Thymus (tissue), 14 donors: ENCODE measurements around the gene AHCYL1. TPM values are rescaled to one million over a fixed set of nuclear protein-coding genes. Genes with fewer than 3 reads are reported as not detected.

ENCODE experiments used
- DNase-seq, 9 donors: peaks; one replicate each; pipeline ENCODE4 v3.0.0-alpha.2; 2013; ENCODE audit warnings: low spot score in 9 of 9, low read depth in 6 of 9, missing footprints in 1 of 9
- H3K27ac ChIP-seq, 2 donors: one replicate each; pipeline ENCODE4 v1.5.1; 2013; ENCODE audit warnings: control low read depth in 1 of 2, low read depth in 1 of 2, low read length in 1 of 2, mild to moderate bottlenecking in 1 of 2, moderate library complexity in 1 of 2
- H3K27me3 ChIP-seq, 2 donors: one replicate each; pipeline ENCODE4 v1.5.1; 2013; ENCODE audit warnings: low read length in 1 of 2; ENCODE audit not compliant: control insufficient read depth in 2 of 2, insufficient read depth in 1 of 2
- H3K36me3 ChIP-seq, 2 donors: one replicate each; pipeline ENCODE4 v1.5.1; 2013; ENCODE audit warnings: low read length in 1 of 2, mild to moderate bottlenecking in 1 of 2, moderate library complexity in 1 of 2; ENCODE audit not compliant: control insufficient read depth in 2 of 2, insufficient read depth in 2 of 2
- H3K4me1 ChIP-seq, 2 donors: one replicate each; pipeline ENCODE4 v1.5.1; 2013; ENCODE audit warnings: low read length in 2 of 2; ENCODE audit not compliant: control insufficient read depth in 2 of 2, insufficient read depth in 2 of 2
- H3K4me3 ChIP-seq, 2 donors: one replicate each; pipeline ENCODE4 v1.5.1; 2013; ENCODE audit warnings: low read length in 2 of 2, control low read depth in 1 of 2, mild to moderate bottlenecking in 1 of 2
- H3K9me3 ChIP-seq, 2 donors: one replicate each; pipeline ENCODE4 v1.5.1; 2013; ENCODE audit warnings: low read length in 1 of 2, mild to moderate bottlenecking in 1 of 2; ENCODE audit not compliant: control insufficient read depth in 2 of 2, insufficient read depth in 1 of 2
- WGBS: extraction: QIAGEN DNeasy Blood & Tissue Kit; methylation state at CpG from one replicate; pipeline ENCODE4 v1.1.7; 2013; 5-methylcytosine and 5-hydroxymethylcytosine counted together
- long read RNA-seq, 10 donors: transcript quantifications; one replicate each; lab custom pipeline, GENCODE V29; 2026
- polyA plus RNA-seq: library from polyadenylated mRNA; stranded (reverse); fragments of 200-250 nt; gene quantifications from one replicate; pipeline ENCODE4 v1.2.3, GENCODE V29; 2013
- total RNA-seq: library from RNA; stranded (reverse); fragments of 120-200 nt; gene quantifications from one replicate; pipeline ENCODE4 v1.2.4, GENCODE V29; 2013
- donor health status: healthy.

The AHCYL1 gene
- total RNA-seq: 19.3 TPM
- polyA plus RNA-seq: 33.7 TPM
- long read RNA-seq, donor 1, full-length matches to known transcripts: 1 of 1 reads
- long read RNA-seq, donor 1, partial matches to known transcripts: 0 of 1 reads
- long read RNA-seq, donor 1, other reads (novel, unspliced or antisense): 0 of 1 reads
- long read RNA-seq, donor 2, full-length matches to known transcripts: 33 of 33 reads
- long read RNA-seq, donor 2, partial matches to known transcripts: 0 of 33 reads
- long read RNA-seq, donor 2, other reads (novel, unspliced or antisense): 0 of 33 reads
- long read RNA-seq, donor 3, full-length matches to known transcripts: 12 of 12 reads
- long read RNA-seq, donor 3, partial matches to known transcripts: 0 of 12 reads
- long read RNA-seq, donor 3, other reads (novel, unspliced or antisense): 0 of 12 reads
- long read RNA-seq, donor 4, full-length matches to known transcripts: 3 of 3 reads
- long read RNA-seq, donor 4, partial matches to known transcripts: 0 of 3 reads
- long read RNA-seq, donor 4, other reads (novel, unspliced or antisense): 0 of 3 reads
- long read RNA-seq, donor 5, full-length matches to known transcripts: 15 of 15 reads
- long read RNA-seq, donor 5, partial matches to known transcripts: 0 of 15 reads
- long read RNA-seq, donor 5, other reads (novel, unspliced or antisense): 0 of 15 reads
- long read RNA-seq, donor 6, full-length matches to known transcripts: 13 of 13 reads
- long read RNA-seq, donor 6, partial matches to known transcripts: 0 of 13 reads
- long read RNA-seq, donor 6, other reads (novel, unspliced or antisense): 0 of 13 reads
- long read RNA-seq, donor 7, full-length matches to known transcripts: 9 of 9 reads
- long read RNA-seq, donor 7, partial matches to known transcripts: 0 of 9 reads
- long read RNA-seq, donor 7, other reads (novel, unspliced or antisense): 0 of 9 reads
- long read RNA-seq, donor 8, full-length matches to known transcripts: 4 of 4 reads
- long read RNA-seq, donor 8, partial matches to known transcripts: 0 of 4 reads
- long read RNA-seq, donor 8, other reads (novel, unspliced or antisense): 0 of 4 reads
- long read RNA-seq, donor 9, full-length matches to known transcripts: 8 of 27 reads
- long read RNA-seq, donor 9, partial matches to known transcripts: 19 of 27 reads
- long read RNA-seq, donor 9, other reads (novel, unspliced or antisense): 0 of 27 reads
- long read RNA-seq, donor 10, full-length matches to known transcripts: 8 of 8 reads
- long read RNA-seq, donor 10, partial matches to known transcripts: 0 of 8 reads
- long read RNA-seq, donor 10, other reads (novel, unspliced or antisense): 0 of 8 reads

- Histone ChIP-seq H3K4me3 (peak within 1 kb of the TSS; percentile 71 to 80), H3K36me3 (no peaks in the 10 kb centered on the region), H3K27ac (peak within 1 kb of the TSS; percentile 76 to 91), H3K4me1 (peaks cover 14 to 26% of the 10 kb centered on the region in 2 donors), H3K9me3 (no peaks in the 10 kb centered on the region), H3K27me3 (no peaks in the 10 kb centered on the region)
- peak; percentile 94 to 100 (median 99) for DNase-seq
- WGBS: under 1% methylated on average over 79 of the region's 79 CpGs
These were observed at the start of gene AHCYL1 for GRCh38 chr1:109984456-109985246. Gene AHCYL1, plus strand, starts transcription at chr1:109984765. Its CDS starts 288 bp downstream, at chr1:109985053.

DNA sequence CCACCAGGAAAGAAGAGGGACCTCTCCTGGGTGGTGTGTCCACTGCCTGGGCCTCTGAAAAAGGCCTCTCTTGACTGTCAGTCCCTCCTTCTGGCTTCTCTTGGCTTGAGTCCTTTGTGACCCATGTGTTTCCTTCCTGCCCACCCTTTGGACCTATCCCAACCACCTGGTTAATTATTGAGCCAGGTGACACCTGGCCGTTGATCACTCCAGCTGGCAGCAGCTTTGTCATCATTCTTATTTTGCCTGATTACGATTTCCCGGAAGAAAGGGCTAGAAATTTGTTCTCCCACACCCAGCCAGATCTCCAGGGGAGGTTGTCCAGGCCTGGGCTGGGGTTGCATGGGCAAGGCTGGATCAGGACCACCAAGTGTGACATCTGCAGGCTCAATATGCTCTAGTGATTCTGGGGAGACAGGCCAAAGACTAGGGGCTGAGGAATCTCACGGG, 49.1 kb upstream of the AHCYL1 start:
- 78% methylated on average over 4 of the region's 4 CpGs for WGBS
- H3K27ac ChIP-seq: no peak overlapping the region
- DNase-seq: no peak
- H3K27me3 ChIP-seq: no peaks in the 10 kb centered on the region
- no peak overlapping the region for H3K4me3 ChIP-seq
- H3K36me3 ChIP-seq: no peaks in the 10 kb centered on the region
- H3K4me1 ChIP-seq: no peaks in the 10 kb centered on the region
- H3K9me3 ChIP-seq: no peaks in the 10 kb centered on the region

GRCh38 chr1:109937738-109938137, 46.8 kb upstream of the AHCYL1 start:
- H3K27ac ChIP-seq: no peak overlapping the region
- H3K4me3 ChIP-seq: no peak overlapping the region
- no peaks in the 10 kb centered on the region for H3K27me3 ChIP-seq
- no peaks in the 10 kb centered on the region for H3K9me3 ChIP-seq
- no peaks in the 10 kb centered on the region for H3K36me3 ChIP-seq
- WGBS: 96% methylated on average over 1 of the region's 1 CpG
- no peak for DNase-seq
- H3K4me1 ChIP-seq: no peaks in the 10 kb centered on the region

DNA sequence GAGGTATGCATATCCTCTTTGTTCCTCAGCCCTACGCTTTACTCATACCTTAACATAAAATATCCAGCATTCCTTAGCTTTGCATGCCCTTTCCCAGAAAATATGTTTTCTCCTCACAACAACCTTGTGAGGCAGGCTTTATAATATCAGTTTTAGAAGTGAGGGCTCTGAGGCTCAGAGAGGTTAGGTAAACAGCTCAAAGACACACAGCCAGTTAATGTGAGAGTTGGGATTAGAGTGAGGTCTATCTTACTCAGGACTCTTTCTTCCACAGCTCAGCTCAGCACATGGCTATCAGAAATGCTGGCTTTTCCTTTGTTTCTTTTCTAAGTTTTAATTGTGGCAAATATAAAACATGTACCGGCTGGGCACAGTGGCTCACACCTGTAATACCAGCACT, 46.0 kb upstream of the AHCYL1 start:
- Histone ChIP-seq H3K9me3 (no peaks in the 10 kb centered on the region), H3K27me3 (no peaks in the 10 kb centered on the region), H3K36me3 (no peaks in the 10 kb centered on the region), H3K4me3 (no peak overlapping the region), H3K4me1 (no peaks in the 10 kb centered on the region), H3K27ac (no peak overlapping the region)
- no peak for DNase-seq
- WGBS: 99% methylated on average over 2 of the region's 2 CpGs

GRCh38 chr1:109942434-109942833, 42.1 kb upstream of the AHCYL1 start:
- no peak overlapping the region for H3K4me3 ChIP-seq
- H3K36me3 ChIP-seq: no peaks in the 10 kb centered on the region
- 97% methylated on average over 2 of the region's 2 CpGs for WGBS
- H3K27me3 ChIP-seq: no peaks in the 10 kb centered on the region
- H3K4me1 ChIP-seq: no peaks in the 10 kb centered on the region
- H3K27ac ChIP-seq: no peak overlapping the region
- DNase-seq: no peak
- no peaks in the 10 kb centered on the region for H3K9me3 ChIP-seq

GRCh38 chr1:109944541-109944940, 40.0 kb upstream of the AHCYL1 start:
- 71% methylated on average over 2 of the region's 2 CpGs for WGBS
- no peaks in the 10 kb centered on the region for H3K36me3 ChIP-seq
- H3K27me3 ChIP-seq: no peaks in the 10 kb centered on the region
- DNase-seq: no peak
- H3K27ac ChIP-seq: no peak overlapping the region
- H3K9me3 ChIP-seq: no peaks in the 10 kb centered on the region
- H3K4me1 ChIP-seq: no peaks in the 10 kb centered on the region
- H3K4me3 ChIP-seq: no peak overlapping the region

- no peak for DNase-seq
- Histone ChIP-seq H3K4me3 (no peak overlapping the region), H3K27ac (no peak overlapping the region), H3K4me1 (no peaks in the 10 kb centered on the region), H3K27me3 (no peaks in the 10 kb centered on the region), H3K9me3 (no peaks in the 10 kb centered on the region), H3K36me3 (no peaks in the 10 kb centered on the region)
- 89% methylated on average over 6 of the region's 6 CpGs for WGBS
These were observed 38.1 kb upstream of the AHCYL1 start for GRCh38 chr1:109946511-109946910.

DNA sequence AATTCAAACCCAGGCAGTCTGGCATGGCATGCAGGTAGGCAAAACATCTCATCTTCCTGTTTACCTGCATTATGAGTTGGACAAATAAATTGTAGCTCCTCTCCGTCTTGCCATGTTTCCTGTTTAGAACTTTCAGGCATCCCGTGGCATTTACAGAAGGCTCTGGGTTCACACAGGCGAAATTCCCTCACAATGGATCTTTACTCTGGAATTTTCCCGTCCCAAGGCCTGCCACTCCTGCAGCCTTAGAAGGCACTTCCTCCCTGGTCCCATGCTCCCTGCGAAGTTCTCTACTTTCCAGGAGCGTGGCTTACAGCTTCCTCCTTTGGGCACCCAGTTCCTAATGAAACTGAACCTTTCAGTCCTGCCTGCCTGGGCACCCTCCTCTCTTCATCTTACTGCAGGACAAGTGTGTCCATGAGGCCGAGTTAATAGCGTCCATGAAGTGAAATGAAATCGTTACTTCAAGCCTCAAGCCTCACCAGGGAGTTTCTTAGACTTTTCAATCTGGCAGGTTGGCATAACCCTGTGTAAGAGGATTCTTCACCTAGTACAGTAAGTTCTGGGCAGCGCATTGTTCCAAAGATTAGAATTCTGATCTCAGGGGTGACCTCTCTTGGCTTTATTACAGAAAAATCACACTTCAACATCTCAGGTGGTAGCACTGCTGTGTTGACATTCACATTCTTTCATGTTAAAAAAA, 36.8 kb upstream of the AHCYL1 start:
- 92% methylated on average over 10 of the region's 10 CpGs for WGBS
- Histone ChIP-seq H3K9me3 (no peaks in the 10 kb centered on the region), H3K4me1 (no peaks in the 10 kb centered on the region), H3K27me3 (no peaks in the 10 kb centered on the region), H3K36me3 (no peaks in the 10 kb centered on the region), H3K4me3 (no peak overlapping the region), H3K27ac (no peak overlapping the region)
- no peak for DNase-seq
